SK-N-SH (cell line): ENCODE measurements around the gene ADGRG2. TPM values are rescaled to one million over a fixed set of nuclear protein-coding genes. Genes with fewer than 3 reads are reported as not detected.

Source experiments
- CTCF ChIA-PET: fragments of 300-600, 350-600 bp; formaldehyde crosslinking; extraction: SDS; loops from one replicate; lab custom pipeline; 2021; lab: Yijun Ruan, JAX
- POLR2A ChIA-PET: fragments of 350-600 bp; sonication (Branson Sonifier 250); formaldehyde crosslinking; extraction: SDS; loops from one replicate; lab custom pipeline; 2020; ENCODE audit warnings: antibody characterized with exemption, inconsistent platforms; lab: Yijun Ruan, JAX
- DNase-seq: peaks from one replicate; pipeline ENCODE4 v3.0.0; 2012
- H2AFZ ChIP-seq: fragments of 200-600 bp; sonication (generic); 2 replicates; pipeline ENCODE4 v1.8.1; 2016; ENCODE audit warnings: antibody characterized with exemption, mild to moderate bottlenecking, low read depth
- H3F3A ChIP-seq: fragments of 200-600 bp; sonication (generic); replicated peaks from 2 replicates; pipeline ENCODE3; 2016; ENCODE audit warnings: antibody characterized with exemption, mild to moderate bottlenecking; ENCODE audit not compliant: insufficient read depth
- H3K27ac ChIP-seq, 2 experiments: fragments of 200-500 bp in 1 of 2; fragments of 200-600 bp in 1 of 2; sonication (Bioruptor generic) in 1 of 2; sonication (generic), shearing (Covaris generic) in 1 of 2; 2 replicates each; pipeline versions ENCODE4 v1.5.1 to v1.6.1; 2014 to 2016; ENCODE audit warnings: low read depth in 2 of 2, inconsistent platforms in 1 of 2, low read length in 1 of 2, mild to moderate bottlenecking in 1 of 2, mixed read lengths in 1 of 2
- H3K27me3 ChIP-seq: fragments of 200-600 bp; sonication (generic), shearing (Covaris generic); 2 replicates; pipeline ENCODE4 v1.6.1; 2016; ENCODE audit warnings: mixed run types; ENCODE audit not compliant: insufficient read depth
- H3K36me3 ChIP-seq, 2 experiments: fragments of 200-500 bp in 1 of 2; fragments of 200-600 bp in 1 of 2; sonication (Bioruptor generic) in 1 of 2; sonication (generic) in 1 of 2; replicated peaks in 1 of 2; 2 replicates each; pipeline versions ENCODE3 to v1.5.1; 2014 to 2016; ENCODE audit warnings: low read length in 1 of 2, mild to moderate bottlenecking in 1 of 2; ENCODE audit not compliant: insufficient read depth in 2 of 2, control insufficient read depth in 1 of 2
- H3K4me1 ChIP-seq, 2 experiments: fragments of 200-500 bp in 1 of 2; fragments of 200-600 bp in 1 of 2; sonication (Bioruptor generic) in 1 of 2; sonication (generic), shearing (Covaris generic) in 1 of 2; 2 replicates each; pipeline versions ENCODE4 v1.5.1 to v1.6.1; 2014 to 2016; ENCODE audit warnings: low read depth in 1 of 2, low read length in 1 of 2, mixed run types in 1 of 2; ENCODE audit not compliant: insufficient read depth in 2 of 2, control insufficient read depth in 1 of 2
- H3K4me2 ChIP-seq: fragments of 200-600 bp; sonication (generic), shearing (Covaris generic); 2 replicates; pipeline ENCODE4 v1.6.1; 2017; ENCODE audit warnings: mixed run types
- H3K4me3 ChIP-seq, 2 experiments: fragments of 200-500 bp in 1 of 2; fragments of 200-600 bp in 1 of 2; sonication (Bioruptor generic) in 1 of 2; sonication (generic), shearing (Covaris generic) in 1 of 2; 2 replicates each; pipeline versions ENCODE4 v1.5.1 to v1.8.1; 2014 to 2016; ENCODE audit warnings: low read depth in 2 of 2, inconsistent platforms in 1 of 2, low read length in 1 of 2, mild to moderate bottlenecking in 1 of 2, mixed read lengths in 1 of 2, moderate library complexity in 1 of 2
- H3K79me2 ChIP-seq: fragments of 200-600 bp; sonication (generic); 2 replicates; pipeline ENCODE4 v1.8.1; 2017; ENCODE audit warnings: mild to moderate bottlenecking; ENCODE audit not compliant: insufficient read depth
- H3K9ac ChIP-seq: fragments of 200-600 bp; sonication (generic); 2 replicates; pipeline ENCODE4 v1.6.1; 2017; ENCODE audit warnings: mixed run types
- H3K9me2 ChIP-seq: fragments of 200-600 bp; sonication (generic); 2 replicates; pipeline ENCODE4 v1.6.1; 2017; ENCODE audit warnings: mixed run types
- H3K9me3 ChIP-seq: fragments of 200-600 bp; sonication (generic); 2 replicates; pipeline ENCODE4 v1.6.1; 2017; ENCODE audit warnings: mixed run types, mild to moderate bottlenecking, moderate library complexity
- H4K20me1 ChIP-seq: fragments of 200-600 bp; sonication (generic); 2 replicates; pipeline ENCODE4 v1.6.1; 2017; ENCODE audit warnings: mild to moderate bottlenecking, mixed run types; ENCODE audit not compliant: insufficient read depth
- CHD2 ChIP-seq: fragments of 150-350 bp; IDR thresholded peaks from 2 replicates; pipeline ENCODE4 v1.6.1; 2018; ENCODE audit warnings: low read length; ENCODE audit not compliant: partially characterized antibody
- ELF1 ChIP-seq: IDR thresholded peaks from 2 replicates; pipeline ENCODE4 v1.4.0; 2012
- EP300 ChIP-seq, 2 experiments: IDR thresholded peaks; 2 replicates each; pipeline versions ENCODE4 v1.4.0 to v1.6.1; 2012; ENCODE audit warnings: borderline replicate concordance in 1 of 2, low read depth in 1 of 2, low read length in 1 of 2
- GABPA ChIP-seq: IDR thresholded peaks from 2 replicates; pipeline ENCODE4 v1.4.0; 2012; ENCODE audit warnings: low read depth, mild to moderate bottlenecking
- GATA2 ChIP-seq: sonication (generic); formaldehyde crosslinking; IDR thresholded peaks from 2 replicates; pipeline ENCODE4 v1.5.0; 2020; ENCODE audit warnings: mild to moderate bottlenecking, missing genetic modification reagents
- JUND ChIP-seq: IDR thresholded peaks from 2 replicates; pipeline ENCODE4 v1.4.0; 2012
- MEF2A ChIP-seq: IDR thresholded peaks from 2 replicates; pipeline ENCODE4 v1.4.0; 2012; ENCODE audit warnings: low read depth, borderline replicate concordance
- MXI1 ChIP-seq: IDR thresholded peaks from 2 replicates; pipeline ENCODE4 v1.6.1; 2012; ENCODE audit warnings: mild to moderate bottlenecking, low read depth, low read length, improper control_type of control experiment
- NRF1 ChIP-seq: IDR thresholded peaks from 2 replicates; pipeline ENCODE4 v1.6.1; 2012; ENCODE audit warnings: low read depth, mild to moderate bottlenecking, low read length
- POLR2AphosphoS5 ChIP-seq: IDR thresholded peaks from 2 replicates; pipeline ENCODE4 v1.6.1; 2012; ENCODE audit warnings: low read depth, low read length
- RFX5 ChIP-seq: IDR thresholded peaks from 2 replicates; pipeline ENCODE4 v1.6.1; 2012; ENCODE audit warnings: mild to moderate bottlenecking, improper control_type of control experiment, low read length
- SIN3A ChIP-seq: IDR thresholded peaks from 2 replicates; pipeline ENCODE4 v1.6.1; 2012; ENCODE audit warnings: low read depth, mild to moderate bottlenecking, low read length, moderate library complexity, borderline replicate concordance
- SMC3 ChIP-seq: IDR thresholded peaks from 2 replicates; pipeline ENCODE4 v1.6.1; 2012; ENCODE audit warnings: low read depth, low read length, improper control_type of control experiment
- TAF1 ChIP-seq: IDR thresholded peaks from 2 replicates; pipeline ENCODE4 v1.6.1; 2012; ENCODE audit warnings: low read depth, mild to moderate bottlenecking, low read length, moderate library complexity, borderline replicate concordance
- YY1 ChIP-seq: IDR thresholded peaks from 2 replicates; pipeline ENCODE4 v1.4.0; 2012; ENCODE audit warnings: low read depth, mild to moderate bottlenecking
- WGBS: methylation state at CpG from one replicate; pipeline ENCODE4 v1.1.6; 2017; ENCODE audit warnings: low lambda C conversion rate; 5-methylcytosine and 5-hydroxymethylcytosine counted together
- polyA plus RNA-seq, 3 experiments: library from polyadenylated mRNA; depleted of rRNA; stranded (reverse); fragments of >200 nt; gene quantifications; 2 replicates each; pipeline ENCODE4 v1.2.3, GENCODE V29; 2012
- TF ChIP-seq, protein P1 (sequence below): fragments of 150-350 bp; IDR thresholded peaks from 2 replicates; pipeline ENCODE4 v1.6.1; 2016; ENCODE audit warnings: mild to moderate bottlenecking, low read depth, low read length
- TF ChIP-seq, protein P2 (sequence below): fragments of 150-350 bp; IDR thresholded peaks from 2 replicates; pipeline ENCODE4 v1.6.1; 2017; ENCODE audit warnings: antibody characterized with exemption, low read length, low read depth, borderline replicate concordance
- TF ChIP-seq, protein P3 (sequence below): IDR thresholded peaks from 2 replicates; pipeline ENCODE4; 2012

ADGRG2 gene
- polyA plus RNA-seq, 1 of the 3 experiments (the other 2 are of a cell fraction): 0.08 TPM

DNA sequence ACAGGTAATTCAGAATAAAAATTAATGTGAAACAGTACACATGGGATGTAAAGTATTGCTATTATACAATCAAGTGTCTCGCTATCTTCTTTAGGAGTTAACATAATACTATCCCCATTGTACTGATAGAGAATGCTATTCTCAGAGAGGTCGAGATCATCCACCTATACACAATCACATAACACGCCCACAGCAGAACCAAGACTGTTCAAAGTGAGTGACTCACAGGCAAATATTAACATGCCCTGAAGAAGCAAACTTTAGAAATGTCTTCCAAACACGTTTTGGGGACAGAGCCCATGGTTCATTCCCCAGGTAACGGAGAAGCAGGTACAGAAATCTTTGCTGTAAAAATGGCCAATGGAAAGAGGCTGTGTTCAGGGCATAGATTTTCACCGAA, 88.2 kb downstream of the ADGRG2 start:
- no peak overlapping the region for H3K4me2 ChIP-seq
- no peaks in the 10 kb centered on the region for H3F3A ChIP-seq
- H3K4me3 ChIP-seq: no peak overlapping the region
- no peaks in the 10 kb centered on the region for H3K27me3 ChIP-seq
- no peak for DNase-seq
- WGBS: 56% methylated on average over 6 of the region's 6 CpGs
- no peaks in the 10 kb centered on the region for H3K9me2 ChIP-seq
- H3K9me3 ChIP-seq: no peaks in the 10 kb centered on the region
- no peaks in the 10 kb centered on the region for H4K20me1 ChIP-seq
- H3K27ac ChIP-seq: no peak overlapping the region
- no peak overlapping the region for H2AFZ ChIP-seq
- no peaks in the 10 kb centered on the region for H3K79me2 ChIP-seq
- TF ChIP-seq JUND (no peak), ELF1 (no peak), GABPA (no peak), GATA2 (CRISPR knock-in tag) (no peak), TAF1 (no peak), MEF2A (no peak), SMC3 (no peak), SIN3A (no peak), CHD2 (no peak), RFX5 (no peak), POLR2AphosphoS5 (no peak), YY1 (no peak), EP300 (IDR thresholded peaks at IDR 0.05; ENCODE audit: borderline replicate concordance in 1 of 2, low read depth in 1 of 2, low read length in 1 of 2) (no peak), NRF1 (no peak), MXI1 (no peak)
- TF ChIP-seq, protein P1, sequence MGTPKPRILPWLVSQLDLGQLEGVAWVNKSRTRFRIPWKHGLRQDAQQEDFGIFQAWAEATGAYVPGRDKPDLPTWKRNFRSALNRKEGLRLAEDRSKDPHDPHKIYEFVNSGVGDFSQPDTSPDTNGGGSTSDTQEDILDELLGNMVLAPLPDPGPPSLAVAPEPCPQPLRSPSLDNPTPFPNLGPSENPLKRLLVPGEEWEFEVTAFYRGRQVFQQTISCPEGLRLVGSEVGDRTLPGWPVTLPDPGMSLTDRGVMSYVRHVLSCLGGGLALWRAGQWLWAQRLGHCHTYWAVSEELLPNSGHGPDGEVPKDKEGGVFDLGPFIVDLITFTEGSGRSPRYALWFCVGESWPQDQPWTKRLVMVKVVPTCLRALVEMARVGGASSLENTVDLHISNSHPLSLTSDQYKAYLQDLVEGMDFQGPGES: no peak
- TF ChIP-seq, protein P2, sequence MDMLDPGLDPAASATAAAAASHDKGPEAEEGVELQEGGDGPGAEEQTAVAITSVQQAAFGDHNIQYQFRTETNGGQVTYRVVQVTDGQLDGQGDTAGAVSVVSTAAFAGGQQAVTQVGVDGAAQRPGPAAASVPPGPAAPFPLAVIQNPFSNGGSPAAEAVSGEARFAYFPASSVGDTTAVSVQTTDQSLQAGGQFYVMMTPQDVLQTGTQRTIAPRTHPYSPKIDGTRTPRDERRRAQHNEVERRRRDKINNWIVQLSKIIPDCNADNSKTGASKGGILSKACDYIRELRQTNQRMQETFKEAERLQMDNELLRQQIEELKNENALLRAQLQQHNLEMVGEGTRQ: no peak
- TF ChIP-seq, protein P3, sequence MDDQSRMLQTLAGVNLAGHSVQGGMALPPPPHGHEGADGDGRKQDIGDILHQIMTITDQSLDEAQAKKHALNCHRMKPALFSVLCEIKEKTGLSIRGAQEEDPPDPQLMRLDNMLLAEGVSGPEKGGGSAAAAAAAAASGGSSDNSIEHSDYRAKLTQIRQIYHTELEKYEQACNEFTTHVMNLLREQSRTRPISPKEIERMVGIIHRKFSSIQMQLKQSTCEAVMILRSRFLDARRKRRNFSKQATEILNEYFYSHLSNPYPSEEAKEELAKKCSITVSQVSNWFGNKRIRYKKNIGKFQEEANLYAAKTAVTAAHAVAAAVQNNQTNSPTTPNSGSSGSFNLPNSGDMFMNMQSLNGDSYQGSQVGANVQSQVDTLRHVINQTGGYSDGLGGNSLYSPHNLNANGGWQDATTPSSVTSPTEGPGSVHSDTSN: no peak
- TF ChIP-seq, all 33 proteins: peak for 0
- ChIA-PET POLR2A (no interaction called here), CTCF (no interaction called here)
- H3K9ac ChIP-seq: no peak overlapping the region
- no peaks in the 10 kb centered on the region for H3K36me3 ChIP-seq
- no peaks in the 10 kb centered on the region for H3K4me1 ChIP-seq
